ENCODE measurements around the gene NDOR1. TPM values are rescaled to one million over a fixed set of nuclear protein-coding genes. Genes with fewer than 3 reads are reported as not detected.

Gene NDOR1
- total and polyA plus RNA-seq, 2 of the 8 experiments (the other 6 are each of a cell fraction or from before 2014, with no cell fraction given): 25.7 to 32.3 TPM

DNA sequence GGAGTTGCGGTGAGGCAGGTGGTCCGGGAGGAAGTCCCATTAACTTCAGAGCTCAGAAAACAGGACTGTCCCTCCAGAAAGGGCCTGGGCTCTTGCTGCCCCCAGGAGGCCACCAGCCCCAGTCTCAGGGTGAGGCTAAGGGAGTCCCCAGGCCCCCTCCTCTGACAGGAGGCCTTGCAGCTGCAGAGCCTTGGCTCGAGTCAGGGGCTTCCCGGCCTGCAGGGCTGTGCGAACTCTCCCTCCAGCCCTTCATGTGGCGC is 42.3 kb downstream of the NDOR1 start:
- DNase-seq (ENCODE audit: low read depth in 1 of 2, low spot score in 2 of 2): no peak
- no peak overlapping the region for H3K23ac ChIP-seq (ENCODE audit: insufficient read length)
- ChIA-PET CTCF (ENCODE audit: partially characterized antibody) (interaction anchor here (0.8 to 3.3 kb wide), 6 partner anchors 8 to 58 kb away, joined by 3 to 26 read pairs (median 4); partner anchors contain the start of gene RNF224), POLR2A (ENCODE audit: partially characterized antibody) (interaction anchor here (1.1 to 69.9 kb wide), 4 partner anchors 9 to 54 kb away, joined by 3 to 1462 read pairs (median 733); partner anchors contain the start of genes CYSRT1, NDOR1, NELFB and RNF208)
- no peaks in the 10 kb centered on the region; the same call in none of the 2 replicates for H3K79me1 ChIP-seq (ENCODE audit: low read depth, low read length)
- H3K79me2 ChIP-seq (ENCODE audit: control insufficient read depth in 1 of 2, insufficient read depth in 2 of 2, low read length in 2 of 2): no peaks in the 10 kb centered on the region; a peak in 1 of 4 replicates
- no peak overlapping the region for H3K4ac ChIP-seq (replicated peaks; ENCODE audit: insufficient read length, low read depth, low read length)
- no peak overlapping the region for H2BK20ac ChIP-seq (ENCODE audit: low read length)
- H2BK12ac ChIP-seq (ENCODE audit: low read depth, low read length): no peak overlapping the region
- no peak overlapping the region for H2AK5ac ChIP-seq (ENCODE audit: low read depth, low read length)
- H3K56ac ChIP-seq (replicated peaks; ENCODE audit: insufficient read length, low read depth, low read length): no peak overlapping the region
- H4K20me1 ChIP-seq (replicated peaks in 1 of 2; ENCODE audit: control insufficient read depth in 1 of 2, insufficient read depth in 2 of 2, low read length in 2 of 2): peaks cover 6 to 10% of the 10 kb centered on the region in 2 experiments
- TF ChIP-seq POU5F1 (IDR thresholded peaks at IDR 0.05; ENCODE audit: low read depth, low read length): no peak
- TF ChIP-seq EZH2 (IDR thresholded peaks at IDR 0.05; ENCODE audit: low read depth, low read length, severe bottlenecking): no peak
- no peak for TF ChIP-seq NANOG (IDR thresholded peaks at IDR 0.05; ENCODE audit: insufficient read depth, low read depth, low read length, poor library complexity, severe bottlenecking)
- TF ChIP-seq CHD2 (IDR thresholded peaks at IDR 0.05; ENCODE audit: low read length): no peak
- TF ChIP-seq RNF2 (IDR thresholded peaks at IDR 0.05; ENCODE audit: borderline replicate concordance, low read depth, low read length, missing control alignments, poor library complexity, severe bottlenecking): no peak
- TF ChIP-seq ASH2L (IDR thresholded peaks at IDR 0.05; ENCODE audit: low read length): no peak
- no peak for TF ChIP-seq KDM5A (IDR thresholded peaks at IDR 0.05; ENCODE audit: low read length)
- TF ChIP-seq SIRT6 (IDR thresholded peaks at IDR 0.05; ENCODE audit: low read length): no peak
- TF ChIP-seq EP300 (IDR thresholded peaks at IDR 0.05; ENCODE audit: borderline replicate concordance in 1 of 2, low read depth in 2 of 2, low read length in 2 of 2): no peak
- TF ChIP-seq TEAD4 (IDR thresholded peaks at IDR 0.05; ENCODE audit: low read depth, low read length): no peak
- no peak overlapping the region for H4K5ac ChIP-seq (ENCODE audit: insufficient read length, low read depth, low read length)
- 94% methylated on average over 6 of the region's 6 CpGs; no CpG with 5 or more reads in 1 of the 2 experiments for WGBS, 2 experiments (ENCODE audit: extremely low coverage in 1 of 2, insufficient coverage in 1 of 2, insufficient read length in 1 of 2, insufficient replicate concordance in 2 of 2, low coverage in 1 of 2, low lambda C conversion rate in 2 of 2, missing lambda C conversion rate in 1 of 2)
- no peak overlapping the region for H4K8ac ChIP-seq (ENCODE audit: extremely low read depth, insufficient read depth, low read length)
- H3K27me3 ChIP-seq (replicated peaks in 1 of 4; ENCODE audit: control insufficient read depth in 3 of 4, extremely low read depth in 1 of 4, insufficient read depth in 3 of 4, low read length in 3 of 4): no peaks in the 10 kb centered on the region; a peak in 2 of 7 replicates
- no peak overlapping the region for H2BK5ac ChIP-seq (ENCODE audit: low read depth, low read length)
- H3K9ac ChIP-seq (replicated peaks in 1 of 4; ENCODE audit: extremely low read depth in 1 of 4, low read depth in 3 of 4, low read length in 3 of 4): no peak overlapping the region
- no peaks in the 10 kb centered on the region for H3K9me3 ChIP-seq (ENCODE audit: insufficient read depth in 2 of 2, low read depth in 1 of 2, low read length in 1 of 2)
- FAIRE-seq: no peak
- no peak overlapping the region for H4K91ac ChIP-seq (replicated peaks; ENCODE audit: insufficient read length, low read length)
- peaks cover 0 to 20% (median 16%) of the 10 kb centered on the region in 4 experiments; a peak in 5 of 7 replicates for H3K4me1 ChIP-seq (replicated peaks in 1 of 4; ENCODE audit: control insufficient read depth in 3 of 4, insufficient read depth in 4 of 4, low read length in 3 of 4)
- no peak overlapping the region for H3K27ac ChIP-seq (ENCODE audit: low read depth, low read length)
- H3K36me3 ChIP-seq (ENCODE audit: control insufficient read depth in 2 of 4, insufficient read depth in 4 of 4, low read length in 3 of 4): peaks cover 2 to 9% (median 7%) of the 10 kb centered on the region in 4 experiments; a peak in 5 of 8 replicates
- H2BK15ac ChIP-seq (ENCODE audit: low read length): no peak overlapping the region
- H3K4me2 ChIP-seq (ENCODE audit: insufficient read depth in 1 of 2, low read depth in 2 of 2, low read length in 2 of 2): no peak overlapping the region
- no peak overlapping the region for H2AFZ ChIP-seq (ENCODE audit: low read length)
- H3K4me3 ChIP-seq (ENCODE audit: extremely low read depth in 1 of 4, insufficient read depth in 2 of 4, low read depth in 3 of 4, low read length in 4 of 4): no peak overlapping the region
- no peak overlapping the region for H3K18ac ChIP-seq (ENCODE audit: extremely low read depth, low read length)
- no peak overlapping the region for H3K14ac ChIP-seq (ENCODE audit: insufficient read length)
- H3K23me2 ChIP-seq (ENCODE audit: low read depth, low read length): no peaks in the 10 kb centered on the region
- H2BK120ac ChIP-seq (replicated peaks; ENCODE audit: low read depth, low read length): no peak overlapping the region

All from H1 (cell line).